Measurements from ENCODE around the gene GAK. TPM values are rescaled to one million over a fixed set of nuclear protein-coding genes. Genes with fewer than 3 reads are reported as not detected.
"Not testable (repeated sequence)": the region's sequence is repeated elsewhere in the genome, so short reads cannot be mapped to it uniquely, and the experiment has no call there.

The GAK gene
- total RNA-seq, 4 donors from 2014 or later = 64.8 to 73.9 (median 70.6) TPM

DNA sequence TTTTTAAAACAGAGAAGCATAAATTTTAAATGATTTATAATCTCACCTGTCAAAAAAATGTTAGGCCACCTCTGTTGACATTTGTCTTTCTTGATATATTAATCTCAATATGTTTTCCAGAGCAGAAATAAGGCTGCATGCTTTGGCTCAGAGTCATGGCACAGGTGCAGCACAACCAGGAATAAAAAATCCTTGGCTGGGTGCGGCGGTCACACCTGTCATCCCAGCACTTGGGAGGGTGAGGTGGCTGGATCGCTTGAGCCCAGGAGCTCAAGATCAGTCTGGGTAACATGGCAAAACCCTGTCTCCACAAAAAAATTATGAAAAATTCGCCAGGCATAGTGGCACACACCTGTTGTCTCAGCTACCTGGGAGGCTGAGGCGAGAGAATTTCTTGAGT is 124.3 kb downstream of the GAK start:
- intact Hi-C loops (cut with DNase I) = no loop called here
- DNase-seq (ENCODE audit: extremely low spot score) = no peak
- H3K4me3 ChIP-seq = no peak overlapping the region
- WGBS = 85% methylated on average over 5 of the region's 5 CpGs
- H3K4me1 ChIP-seq = peaks cover 0 to 5% (median 1%) of the 10 kb centered on the region in 4 donors
- H3K27ac ChIP-seq (replicated peaks in 1 of 4) = no peak overlapping the region
- TF ChIP-seq POLR2A (IDR thresholded peaks at IDR 0.05; ENCODE audit: low read depth) (no peak), POLR2AphosphoS5 (IDR thresholded peaks at IDR 0.05) (no peak)
- peaks cover 0 to 56% (median 3%) of the 10 kb centered on the region in 4 donors for H3K27me3 ChIP-seq
- no peaks in the 10 kb centered on the region for H3K9me3 ChIP-seq
- no peaks in the 10 kb centered on the region for H3K36me3 ChIP-seq

DNA sequence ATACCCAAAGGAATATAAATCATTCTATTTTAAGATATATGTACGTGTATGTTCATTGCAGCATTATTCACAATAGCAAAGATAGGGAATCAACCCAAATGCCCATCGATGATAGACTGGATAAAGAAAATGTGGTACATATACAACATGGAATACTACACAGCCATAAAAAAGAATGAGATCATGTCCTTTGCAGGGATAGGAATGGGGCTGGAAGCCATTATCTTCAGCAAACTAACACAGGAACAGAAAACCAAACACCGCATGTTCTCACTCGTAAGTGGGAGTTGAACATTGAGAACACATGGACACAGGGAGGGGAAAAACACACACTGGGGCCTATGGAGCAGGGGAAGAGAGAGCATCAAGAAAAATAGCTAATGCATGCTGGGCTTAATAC is 125.1 kb downstream of the GAK start:
- WGBS = 89% methylated on average over 4 of the region's 4 CpGs
- DNase-seq (ENCODE audit: extremely low spot score); H3K4me1 ChIP-seq; H3K9me3 ChIP-seq; H3K36me3 ChIP-seq; intact Hi-C loops (cut with DNase I); H3K4me3 ChIP-seq; H3K27ac ChIP-seq (replicated peaks in 1 of 4): not testable (repeated sequence)
- peaks cover 0 to 48% (median 3%) of the 10 kb centered on the region in 4 donors for H3K27me3 ChIP-seq

DNA sequence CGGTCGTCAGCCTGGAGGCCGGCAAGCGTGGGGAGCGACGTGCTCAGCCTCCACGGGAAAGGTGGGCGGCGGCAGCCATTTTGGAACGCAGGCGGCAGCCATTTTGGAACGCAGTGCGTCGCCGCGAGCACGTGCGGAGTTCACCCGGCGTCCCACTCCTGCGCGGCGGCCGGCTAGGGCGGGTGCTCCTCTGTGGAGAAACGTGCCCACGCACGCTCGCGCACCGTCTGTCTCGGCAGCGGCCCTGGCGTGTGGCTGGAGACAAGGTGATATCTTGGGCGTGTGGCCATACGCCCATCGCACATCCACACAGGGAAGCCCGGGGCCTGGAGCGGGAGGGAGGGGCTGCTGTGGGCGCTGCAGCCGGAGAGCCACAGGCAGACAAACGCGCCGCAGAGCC is 127.3 kb downstream of the GAK start:
- WGBS = 83% methylated on average over 43 of the region's 44 CpGs
- DNase-seq (ENCODE audit: extremely low spot score) = no peak
- Histone ChIP-seq H3K4me3 (no peak overlapping the region), H3K27me3 (peaks cover 0 to 30% (median 3%) of the 10 kb centered on the region in 4 donors), H3K4me1 (peaks cover 0 to 5% (median 1%) of the 10 kb centered on the region in 4 donors), H3K36me3 (no peaks in the 10 kb centered on the region), H3K9me3 (no peaks in the 10 kb centered on the region), H3K27ac (replicated peaks in 1 of 4) (no peak overlapping the region)
- TF ChIP-seq POLR2AphosphoS5 (IDR thresholded peaks at IDR 0.05) = no peak
- no peak for TF ChIP-seq POLR2A (IDR thresholded peaks at IDR 0.05; ENCODE audit: low read depth)
- TF ChIP-seq, protein P1, sequence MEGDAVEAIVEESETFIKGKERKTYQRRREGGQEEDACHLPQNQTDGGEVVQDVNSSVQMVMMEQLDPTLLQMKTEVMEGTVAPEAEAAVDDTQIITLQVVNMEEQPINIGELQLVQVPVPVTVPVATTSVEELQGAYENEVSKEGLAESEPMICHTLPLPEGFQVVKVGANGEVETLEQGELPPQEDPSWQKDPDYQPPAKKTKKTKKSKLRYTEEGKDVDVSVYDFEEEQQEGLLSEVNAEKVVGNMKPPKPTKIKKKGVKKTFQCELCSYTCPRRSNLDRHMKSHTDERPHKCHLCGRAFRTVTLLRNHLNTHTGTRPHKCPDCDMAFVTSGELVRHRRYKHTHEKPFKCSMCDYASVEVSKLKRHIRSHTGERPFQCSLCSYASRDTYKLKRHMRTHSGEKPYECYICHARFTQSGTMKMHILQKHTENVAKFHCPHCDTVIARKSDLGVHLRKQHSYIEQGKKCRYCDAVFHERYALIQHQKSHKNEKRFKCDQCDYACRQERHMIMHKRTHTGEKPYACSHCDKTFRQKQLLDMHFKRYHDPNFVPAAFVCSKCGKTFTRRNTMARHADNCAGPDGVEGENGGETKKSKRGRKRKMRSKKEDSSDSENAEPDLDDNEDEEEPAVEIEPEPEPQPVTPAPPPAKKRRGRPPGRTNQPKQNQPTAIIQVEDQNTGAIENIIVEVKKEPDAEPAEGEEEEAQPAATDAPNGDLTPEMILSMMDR (IDR thresholded peaks at IDR 0.05) = no peak
- no peak for TF ChIP-seq EP300 (IDR thresholded peaks at IDR 0.05)
- intact Hi-C loops (cut with DNase I) = no loop called here

DNA sequence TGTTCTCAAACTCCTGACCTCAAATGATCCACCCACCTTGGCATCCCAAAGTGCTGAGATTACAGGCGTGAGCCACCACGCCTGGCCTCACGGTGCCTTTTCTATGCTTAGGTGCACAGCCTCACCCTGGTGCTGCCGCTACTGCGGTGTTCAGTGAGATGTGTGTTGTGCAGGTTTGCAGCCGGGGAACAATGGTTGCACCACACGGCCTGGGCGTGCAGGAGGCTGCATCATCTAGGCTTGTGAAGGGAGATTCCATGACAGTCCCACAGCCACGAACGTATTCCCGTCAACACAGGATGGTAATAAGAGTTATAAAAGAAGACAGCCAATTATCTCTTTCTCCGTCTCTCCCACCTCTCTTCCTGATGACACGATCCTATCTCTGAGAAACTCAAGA is 128.2 kb downstream of the GAK start:
- DNase-seq (ENCODE audit: extremely low spot score) = no peak
- Histone ChIP-seq H3K36me3 (no peaks in the 10 kb centered on the region), H3K4me3 (no peak overlapping the region), H3K27me3 (peaks cover 0 to 21% (median 3%) of the 10 kb centered on the region in 4 donors), H3K9me3 (no peaks in the 10 kb centered on the region), H3K4me1 (peaks cover 0 to 5% (median 1%) of the 10 kb centered on the region in 4 donors), H3K27ac (replicated peaks in 1 of 4) (no peak overlapping the region)
- intact Hi-C loops (cut with DNase I) = no loop called here
- WGBS = 90% methylated on average over 13 of the region's 13 CpGs
- TF ChIP-seq POLR2A (IDR thresholded peaks at IDR 0.05; ENCODE audit: low read depth) (no peak), POLR2AphosphoS5 (IDR thresholded peaks at IDR 0.05) (no peak), EP300 (IDR thresholded peaks at IDR 0.05) (no peak)
- TF ChIP-seq, protein P1 (IDR thresholded peaks at IDR 0.05) = no peak

DNA sequence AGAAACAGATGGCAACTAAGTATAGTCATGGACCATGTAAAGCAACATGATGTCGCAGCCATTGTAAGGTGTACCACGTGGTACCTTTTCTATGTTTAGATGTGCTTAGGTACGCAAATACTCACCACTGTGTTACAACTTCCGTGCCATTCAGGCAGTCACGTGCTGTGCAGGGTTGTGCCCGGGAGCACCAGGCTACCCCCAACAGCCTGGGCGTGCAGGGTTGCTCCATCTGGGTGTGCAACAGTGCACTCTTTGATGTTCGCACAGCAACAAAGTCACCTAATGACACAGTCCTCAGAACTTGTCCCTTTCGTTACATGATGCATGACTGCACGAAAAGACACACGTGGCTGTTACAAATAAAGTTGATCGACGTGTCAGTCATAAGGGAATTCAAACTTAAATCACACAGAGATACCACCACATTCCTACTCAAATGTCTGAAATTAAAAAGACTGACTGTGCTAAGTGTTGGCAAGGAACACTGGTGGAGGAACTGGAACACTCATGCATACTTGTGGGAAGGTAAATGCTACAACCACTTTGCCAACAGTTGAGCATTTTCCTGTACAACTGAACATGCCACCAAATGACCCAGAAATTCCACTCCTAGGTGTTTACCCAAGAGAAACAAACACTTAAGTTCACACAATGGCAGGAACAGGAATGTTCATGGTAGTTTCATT is 130.5 kb downstream of the GAK start:
- intact Hi-C loops (cut with DNase I) = no loop called here
- 91% methylated on average over 13 of the region's 13 CpGs for WGBS
- Histone ChIP-seq H3K36me3 (no peaks in the 10 kb centered on the region), H3K4me3 (no peak overlapping the region), H3K9me3 (no peaks in the 10 kb centered on the region), H3K27me3 (peaks cover 0 to 22% (median 3%) of the 10 kb centered on the region in 4 donors), H3K4me1 (no peaks in the 10 kb centered on the region), H3K27ac (replicated peaks in 1 of 4) (no peak overlapping the region)
- DNase-seq (ENCODE audit: extremely low spot score) = no peak
- TF ChIP-seq EP300 (IDR thresholded peaks at IDR 0.05) = no peak
- TF ChIP-seq POLR2A (IDR thresholded peaks at IDR 0.05; ENCODE audit: low read depth) = no peak
- TF ChIP-seq, protein P1 (IDR thresholded peaks at IDR 0.05) = no peak
- TF ChIP-seq POLR2AphosphoS5 (IDR thresholded peaks at IDR 0.05) = no peak

Other genes starting within 250 kb of the GAK start
- 1 to 10 TPM; 5.5 to 9.4 (median 7.6) TPM for gene SLC49A3, start 243.2 kb downstream of the GAK start, total RNA-seq
- 10 to 100 TPM; 31.7 to 35.3 (median 34.7) TPM for gene PCGF3, start 226.5 kb downstream of the GAK start, total RNA-seq
- gene CPLX1, start 106.2 kb downstream of the GAK start, total RNA-seq = 1 to 10 TPM; 1.1 to 1.6 (median 1.3) TPM
- 10 to 100 TPM; 17.6 to 39.5 (median 20.0) TPM for gene TMEM175, start 144 bp upstream of the GAK start, total RNA-seq
- 10 to 100 TPM in 2 of 4 donors, 1 to 10 TPM in 2; 7.5 to 11.9 (median 9.9) TPM for gene DGKQ, start 41.3 kb upstream of the GAK start, total RNA-seq
- gene IDUA, start 54.7 kb upstream of the GAK start, total RNA-seq = 10 to 100 TPM; 10.4 to 23.1 (median 11.5) TPM
- gene SLC26A1, start 61.1 kb upstream of the GAK start, total RNA-seq = under 1 TPM in 1 of 4 donors, not detected in 3; 0.06 TPM
- gene FGFRL1, start 79.3 kb upstream of the GAK start, total RNA-seq = 10 to 100 TPM; 22.0 to 54.2 (median 32.5) TPM
- 1 to 10 TPM; 3.8 to 9.7 (median 7.3) TPM for gene RNF212, start 181.2 kb upstream of the GAK start, total RNA-seq
- 10 to 100 TPM; 21.3 to 72.9 (median 58.3) TPM for gene SPON2, start 240.3 kb upstream of the GAK start, total RNA-seq

All from esophagus muscularis mucosa (tissue), 4 donors.